Measurements from ENCODE around the gene PDHB. TPM values are rescaled to one million over a fixed set of nuclear protein-coding genes. Genes with fewer than 3 reads are reported as not detected.

Gene PDHB
- polyA plus RNA-seq, 3 donors from 2014 or later = 101 to 248 (median 113) TPM

DNA sequence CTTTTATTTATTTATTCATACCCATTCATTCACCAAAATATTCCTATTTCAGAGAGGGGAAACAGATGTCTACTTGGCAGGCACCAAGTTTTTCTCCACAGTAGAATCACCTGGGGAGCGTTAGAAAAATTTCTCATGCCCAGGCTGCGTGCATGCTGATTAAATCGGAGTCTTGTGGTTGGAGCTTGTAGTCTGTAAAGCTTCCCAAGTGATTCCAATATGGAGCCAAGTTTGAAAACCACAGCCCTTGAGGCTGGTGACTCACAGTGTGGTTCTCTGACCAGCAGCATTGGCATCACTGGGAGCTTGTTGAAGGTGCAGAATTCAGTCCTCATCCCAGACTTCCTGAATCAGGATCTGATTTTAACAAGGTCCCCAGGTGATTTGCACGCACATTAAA is 49.7 kb downstream of the PDHB start:
- Mint-ChIP-seq H3K9me3 (no peaks in the 10 kb centered on the region), H3K27ac (no peak overlapping the region)

DNA sequence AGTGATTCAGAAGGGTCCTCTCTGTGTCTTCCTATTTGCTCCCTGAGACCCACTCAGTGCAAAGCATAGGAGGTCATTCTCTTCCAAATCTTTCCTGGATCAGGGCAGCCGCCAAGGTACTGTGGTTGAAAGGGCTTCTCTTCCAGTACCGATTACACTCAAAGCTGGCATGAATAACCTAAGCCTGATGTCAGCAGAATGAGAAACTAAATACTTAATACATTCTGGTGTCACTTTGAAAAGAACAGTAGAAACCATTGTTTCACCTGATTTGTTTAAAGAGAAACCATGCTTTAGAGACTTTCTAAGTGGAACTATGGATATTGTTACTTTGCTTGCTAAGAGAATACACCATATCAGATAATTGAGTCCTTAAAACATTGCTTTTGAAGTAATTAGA is 50.2 kb downstream of the PDHB start:
- peaks cover 0 to 9% (median 4%) of the 10 kb centered on the region in 3 donors for H3K36me3 Mint-ChIP-seq

More for the DNA sequence above, 49.7 kb downstream of the PDHB start:
- no peak overlapping the region for H3K4me3 Mint-ChIP-seq
- no peak for DNase-seq
- peaks cover 0 to 1% (median 0%) of the 10 kb centered on the region in 3 donors for H3K27me3 Mint-ChIP-seq (ENCODE audit: low read depth in 3 of 3)
- H3K4me1 Mint-ChIP-seq = peaks cover 11 to 19% of the 10 kb centered on the region in 2 donors
- peaks cover 0 to 9% (median 4%) of the 10 kb centered on the region in 3 donors for H3K36me3 Mint-ChIP-seq

DNA sequence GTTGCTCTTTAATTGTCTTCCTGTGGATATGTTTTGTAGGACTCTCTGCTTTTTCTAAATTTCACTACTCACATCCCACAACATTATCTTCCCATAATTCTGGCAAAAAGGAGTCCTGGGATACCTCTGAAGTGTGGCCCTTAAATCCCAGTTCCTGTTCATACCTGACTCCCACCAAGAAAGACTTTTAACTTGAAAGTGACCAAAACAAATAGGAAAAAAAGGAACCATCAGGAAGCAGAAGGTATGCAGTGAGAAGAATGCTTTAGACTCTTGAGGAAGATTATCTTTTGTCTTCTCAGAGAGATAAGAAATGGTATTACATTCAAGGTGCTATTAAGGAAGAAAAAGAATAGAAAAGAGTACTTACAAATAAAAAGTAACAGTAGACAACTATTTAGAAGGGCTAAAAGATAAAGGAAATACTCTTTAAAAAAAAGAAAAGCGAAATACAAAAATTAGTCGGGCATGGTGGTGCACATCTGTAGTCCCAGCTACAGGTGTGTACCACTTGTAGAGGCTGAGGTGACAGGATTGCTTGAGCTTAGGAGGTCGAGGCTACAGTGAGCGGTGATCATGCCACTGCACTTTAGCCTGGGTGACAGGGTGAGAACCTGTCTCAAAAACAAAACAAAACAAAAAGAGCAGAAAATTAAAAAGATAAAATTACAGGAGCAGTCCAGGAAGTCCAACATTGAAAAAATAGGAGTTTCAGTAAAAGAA is 54.1 kb downstream of the PDHB start:
- Mint-ChIP-seq H3K36me3 (peaks cover 0 to 9% (median 1%) of the 10 kb centered on the region in 3 donors), H3K27me3 (ENCODE audit: low read depth in 3 of 3) (peaks cover 0 to 1% (median 0%) of the 10 kb centered on the region in 3 donors), H3K4me1 (peaks cover 0 to 11% of the 10 kb centered on the region in 2 donors), H3K9me3 (no peaks in the 10 kb centered on the region), H3K27ac (peak overlapping the region in 2 of 6 donors; percentile 8 to 50), H3K4me3 (no peak overlapping the region)
- no peak for DNase-seq

More for the DNA sequence above, 50.2 kb downstream of the PDHB start:
- H3K9me3 Mint-ChIP-seq = no peaks in the 10 kb centered on the region
- no peak overlapping the region for H3K4me3 Mint-ChIP-seq
- peaks cover 0 to 1% (median 0%) of the 10 kb centered on the region in 3 donors for H3K27me3 Mint-ChIP-seq (ENCODE audit: low read depth in 3 of 3)
- DNase-seq = no peak
- H3K27ac Mint-ChIP-seq = peak overlapping the region in 1 of 6 donors; percentile 39
- peaks cover 6 to 16% of the 10 kb centered on the region in 2 donors for H3K4me1 Mint-ChIP-seq

DNA sequence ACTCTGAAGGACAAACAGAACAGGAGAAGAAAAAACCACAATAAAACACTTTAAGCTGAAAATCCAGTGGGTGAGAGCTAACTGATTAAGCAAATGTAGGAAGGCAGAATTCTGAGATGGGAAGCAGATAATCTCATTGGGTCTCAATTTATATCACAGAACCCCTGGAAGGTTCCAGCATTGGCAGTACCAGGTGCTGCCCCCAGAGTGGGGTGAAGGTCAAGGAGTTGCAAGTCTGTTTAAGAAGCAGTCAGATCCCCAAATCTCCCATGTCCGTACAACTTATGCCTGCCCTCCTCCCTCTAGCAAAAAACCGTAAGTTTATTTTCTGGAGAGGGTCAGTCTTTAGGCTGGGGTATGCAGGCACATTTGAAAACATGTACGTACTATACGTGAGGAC is 55.9 kb downstream of the PDHB start:
- Mint-ChIP-seq H3K27ac (peak overlapping the region in 1 of 6 donors; percentile 8), H3K27me3 (ENCODE audit: low read depth in 3 of 3) (peaks cover 0 to 1% (median 0%) of the 10 kb centered on the region in 3 donors), H3K4me3 (no peak overlapping the region), H3K4me1 (peaks cover 0 to 13% of the 10 kb centered on the region in 2 donors), H3K36me3 (peaks cover 0 to 4% (median 4%) of the 10 kb centered on the region in 3 donors), H3K9me3 (no peaks in the 10 kb centered on the region)
- no peak for DNase-seq

Other genes with a start within 250 kb of the PDHB start
- gene DNASE1L3, start 222.9 kb downstream of the PDHB start, polyA plus RNA-seq = 1 to 10 TPM in 1 of 3 donors, under 1 TPM in 1, not detected in 1; 0.40 to 1.7 TPM
- gene ABHD6, start 196.0 kb downstream of the PDHB start, polyA plus RNA-seq = 1 to 10 TPM; 8.5 to 8.7 (median 8.6) TPM
- 1 to 10 TPM; 2.7 to 7.4 (median 3.2) TPM for gene RPP14, start 127.6 kb downstream of the PDHB start, polyA plus RNA-seq
- gene HTD2, start 127.3 kb downstream of the PDHB start, polyA plus RNA-seq = 10 to 100 TPM; 12.1 to 27.0 (median 15.0) TPM
- gene PXK, start 100.9 kb downstream of the PDHB start, polyA plus RNA-seq = 10 to 100 TPM; 30.3 to 47.5 (median 32.2) TPM
- 10 to 100 TPM in 2 of 3 donors, 1 to 10 TPM in 1; 8.3 to 12.9 (median 12.4) TPM for gene KCTD6, start 58.3 kb upstream of the PDHB start, polyA plus RNA-seq
- not detected for gene ACOX2, start 103.4 kb upstream of the PDHB start, polyA plus RNA-seq
- gene FAM107A, start 143.6 kb upstream of the PDHB start, polyA plus RNA-seq = not detected
- gene FAM3D, start 232.9 kb upstream of the PDHB start, polyA plus RNA-seq = not detected